ENCODE results near the gene RANGRF.
"Not testable (repeated sequence)": the region's sequence is repeated elsewhere in the genome, so short reads cannot be mapped to it uniquely, and the experiment has no call there.

The RANGRF gene

GRCh38 chr17:8288336-8289102, at the start of gene RANGRF:
TSS of gene RANGRF (plus strand) at chr17:8288670. CDS start at chr17:8288789, 119 bp downstream.
- peak; percentile 64 for DNase-seq

- DNase-seq, result no peak
Measured at GRCh38 chr17:8243827-8244226, 44.6 kb upstream of the RANGRF start.

- no peak for DNase-seq
Measured at GRCh38 chr17:8244768-8245167, 43.7 kb upstream of the RANGRF start.

- DNase-seq, result peak; percentile 77
Measured at GRCh38 chr17:8248751-8249607, 39.5 kb upstream of the RANGRF start, which contains the start of gene PFAS. TSS of gene PFAS (plus strand) at chr17:8249289. CDS start at chr17:8253938, 4,649 bp downstream.

GRCh38 chr17:8249621-8250500, 38.6 kb upstream of the RANGRF start:
- DNase-seq, result no peak

- DNase-seq, result not testable (repeated sequence)
Measured at GRCh38 chr17:8251411-8251810, 37.1 kb upstream of the RANGRF start.

- no peak for DNase-seq
Measured at GRCh38 chr17:8253801-8254200, 34.7 kb upstream of the RANGRF start.

- no peak for DNase-seq
Measured at GRCh38 chr17:8254881-8255280, 33.6 kb upstream of the RANGRF start.

- no peak for DNase-seq
Measured at GRCh38 chr17:8255499-8255898, 33.0 kb upstream of the RANGRF start.

GRCh38 chr17:8256291-8256690, 32.2 kb upstream of the RANGRF start:
- no peak for DNase-seq

GRCh38 chr17:8256691-8257090, 31.8 kb upstream of the RANGRF start:
- no peak for DNase-seq

- DNase-seq, result no peak
Measured at GRCh38 chr17:8257801-8258200, 30.7 kb upstream of the RANGRF start.

- no peak for DNase-seq
Measured at GRCh38 chr17:8264320-8264719, 24.1 kb upstream of the RANGRF start.

- no peak for DNase-seq
Measured at GRCh38 chr17:8264836-8265542, 23.5 kb upstream of the RANGRF start.

GRCh38 chr17:8266648-8267479, 21.6 kb upstream of the RANGRF start:
- DNase-seq, result no peak

- DNase-seq, result no peak
Measured at GRCh38 chr17:8267480-8268147, 20.9 kb upstream of the RANGRF start.

- no peak for DNase-seq
Measured at GRCh38 chr17:8268550-8269298, 19.7 kb upstream of the RANGRF start.

- DNase-seq, result no peak
Measured at GRCh38 chr17:8272421-8272820, 16.0 kb upstream of the RANGRF start.

GRCh38 chr17:8273884-8274444, 14.5 kb upstream of the RANGRF start:
- DNase-seq, result no peak

- DNase-seq, result no peak
Measured at GRCh38 chr17:8274816-8275215, 13.7 kb upstream of the RANGRF start.
